Measurements from ENCODE around the gene CPNE2.

GRCh38 chr16:57066625-57067024 is 25.8 kb upstream of the CPNE2 start:
- TF ChIP-seq GATA2 (IDR thresholded peaks at IDR 0.05; ENCODE audit: low read depth, low read length) = no peak
- no peak for TF ChIP-seq GATA3 (IDR thresholded peaks at IDR 0.05; ENCODE audit: low read depth, low read length)

Data from SH-SY5Y (cell line).